AG20443 (cell line): ENCODE results near the gene TRABD2A.

ENCODE experiments used
- DNase-seq: peaks from one replicate; pipeline ENCODE4 v3.0.0; 2012; ENCODE audit warnings: low spot score, mixed read lengths

The TRABD2A gene

GRCh38 chr2:84904151-84904550 is 23.3 kb upstream of the TRABD2A start:
- DNase-seq = no peak

DNA sequence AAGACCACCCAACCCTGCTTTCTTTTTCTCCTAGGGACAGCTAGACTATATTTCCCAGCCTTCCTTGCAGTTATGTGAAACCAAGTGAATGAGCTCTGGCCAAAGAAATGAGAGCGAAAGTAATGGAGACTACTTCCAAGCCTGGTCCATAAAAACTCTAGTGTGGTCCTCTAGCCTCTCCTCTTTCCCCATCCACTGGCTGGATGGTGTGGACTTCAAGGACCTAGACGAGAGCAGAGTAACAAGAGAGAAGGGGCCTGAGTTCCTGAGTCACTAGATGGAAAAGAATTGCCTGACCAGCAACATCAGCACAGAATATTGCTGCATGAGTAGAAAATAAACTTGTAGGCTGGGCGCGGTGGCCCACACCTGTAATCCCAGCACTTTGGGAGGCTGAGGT is 21.6 kb upstream of the TRABD2A start:
- no peak for DNase-seq

DNA sequence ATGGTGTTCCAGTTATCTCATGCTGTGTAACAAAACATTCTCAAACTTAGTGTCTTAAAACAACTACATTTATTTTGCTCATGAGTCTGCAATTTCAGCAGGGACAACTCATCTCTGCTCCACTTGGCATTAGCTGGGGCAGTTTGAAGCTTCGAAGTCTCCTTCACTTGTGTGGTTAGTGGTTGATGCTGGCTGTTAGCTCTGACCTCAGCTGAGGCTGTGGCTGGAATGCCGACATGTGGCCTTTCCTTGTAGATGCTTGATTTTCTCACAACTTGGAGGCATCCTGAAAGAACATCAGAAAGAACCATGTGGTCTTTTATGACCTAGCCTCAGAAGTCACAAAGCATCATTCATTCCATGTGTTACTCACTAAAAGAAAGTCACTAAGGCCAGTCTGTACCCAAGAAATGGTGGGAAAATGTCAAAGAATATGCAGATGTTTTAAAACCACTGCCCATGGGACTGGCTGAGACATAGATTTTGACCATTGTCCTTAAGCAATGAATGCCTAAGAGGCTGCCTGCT is 20.8 kb upstream of the TRABD2A start:
- DNase-seq = peak; percentile 76

- DNase-seq = no peak
Observed at GRCh38 chr2:84900971-84901370, 20.1 kb upstream of the TRABD2A start.

DNA sequence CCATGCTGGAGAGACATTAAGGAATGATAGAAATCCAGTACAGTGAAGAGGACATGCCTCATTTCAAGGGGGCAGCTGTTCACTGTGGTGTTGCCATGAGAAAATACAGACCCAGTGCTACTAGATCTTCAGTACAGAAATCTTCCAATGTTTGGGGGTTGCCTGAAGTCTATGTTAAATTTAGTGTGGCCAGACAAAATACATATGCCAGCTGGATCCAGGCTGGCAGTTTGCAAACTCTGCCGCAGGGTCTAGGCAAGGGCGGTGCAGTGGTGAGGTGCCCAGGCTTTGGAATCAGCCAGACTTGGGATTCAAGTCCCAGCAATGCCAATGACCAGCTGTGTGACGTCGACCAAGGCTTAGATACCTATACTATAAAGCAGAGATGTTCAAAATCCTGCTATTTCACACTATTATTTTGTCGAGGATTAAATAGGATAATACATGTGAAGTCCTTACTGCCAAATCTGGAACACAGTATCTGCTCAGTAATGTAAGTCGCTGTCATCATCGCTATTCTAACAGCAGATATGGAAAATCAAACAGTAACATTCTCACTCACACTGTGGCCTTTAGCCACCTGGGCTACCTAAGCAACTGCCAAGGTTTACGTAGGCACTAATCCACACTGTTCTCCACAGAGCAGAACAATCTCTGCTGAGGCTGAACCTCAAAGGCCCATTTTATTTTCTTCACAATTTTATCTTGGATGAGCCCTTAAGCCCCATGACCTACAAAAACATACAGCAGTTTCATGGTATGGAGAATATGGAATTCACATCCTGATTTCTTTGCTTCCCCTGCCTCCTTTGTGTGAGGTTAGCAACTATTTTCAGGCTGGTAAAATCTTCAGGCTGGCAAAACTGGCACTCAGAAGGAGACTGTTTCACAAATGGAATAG is 18.7 kb upstream of the TRABD2A start:
- no peak for DNase-seq

DNA sequence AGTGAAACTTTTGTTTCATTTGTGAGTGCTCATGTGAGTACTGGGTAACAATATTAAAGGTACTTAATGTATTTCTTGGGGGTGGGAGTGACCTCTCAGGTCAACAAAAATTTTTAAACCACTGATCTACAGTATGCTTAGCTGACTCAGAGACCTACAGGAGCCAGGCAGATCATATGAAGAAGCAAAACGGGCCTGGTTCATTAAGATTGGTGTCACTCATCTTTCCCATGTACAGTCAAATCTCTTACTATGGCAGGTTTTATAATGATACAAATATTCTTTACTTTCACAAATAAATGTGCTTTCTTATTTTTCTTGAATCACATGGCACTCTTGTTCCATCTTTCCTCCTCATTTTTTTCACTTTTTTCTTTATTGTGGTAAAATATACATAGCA is 16.9 kb upstream of the TRABD2A start:
- no peak for DNase-seq

DNA sequence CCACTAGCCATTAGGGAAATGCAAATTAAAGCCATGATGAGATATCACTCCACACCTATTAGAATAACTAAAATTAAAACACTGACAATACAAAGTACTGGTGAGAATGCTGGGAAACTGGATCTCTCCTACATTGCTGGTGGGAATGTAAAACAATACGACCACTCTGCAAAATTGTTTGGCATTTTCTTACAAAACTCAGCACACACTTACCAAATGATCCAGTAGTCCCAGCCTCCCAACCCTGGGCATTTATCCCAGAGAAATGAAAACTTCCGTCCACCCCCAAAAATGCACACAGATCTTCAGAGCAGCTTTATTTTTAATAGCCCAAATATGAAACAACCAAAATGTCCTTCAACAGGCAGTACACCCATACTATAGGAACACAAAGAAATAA is 15.7 kb upstream of the TRABD2A start:
- no peak for DNase-seq

DNA sequence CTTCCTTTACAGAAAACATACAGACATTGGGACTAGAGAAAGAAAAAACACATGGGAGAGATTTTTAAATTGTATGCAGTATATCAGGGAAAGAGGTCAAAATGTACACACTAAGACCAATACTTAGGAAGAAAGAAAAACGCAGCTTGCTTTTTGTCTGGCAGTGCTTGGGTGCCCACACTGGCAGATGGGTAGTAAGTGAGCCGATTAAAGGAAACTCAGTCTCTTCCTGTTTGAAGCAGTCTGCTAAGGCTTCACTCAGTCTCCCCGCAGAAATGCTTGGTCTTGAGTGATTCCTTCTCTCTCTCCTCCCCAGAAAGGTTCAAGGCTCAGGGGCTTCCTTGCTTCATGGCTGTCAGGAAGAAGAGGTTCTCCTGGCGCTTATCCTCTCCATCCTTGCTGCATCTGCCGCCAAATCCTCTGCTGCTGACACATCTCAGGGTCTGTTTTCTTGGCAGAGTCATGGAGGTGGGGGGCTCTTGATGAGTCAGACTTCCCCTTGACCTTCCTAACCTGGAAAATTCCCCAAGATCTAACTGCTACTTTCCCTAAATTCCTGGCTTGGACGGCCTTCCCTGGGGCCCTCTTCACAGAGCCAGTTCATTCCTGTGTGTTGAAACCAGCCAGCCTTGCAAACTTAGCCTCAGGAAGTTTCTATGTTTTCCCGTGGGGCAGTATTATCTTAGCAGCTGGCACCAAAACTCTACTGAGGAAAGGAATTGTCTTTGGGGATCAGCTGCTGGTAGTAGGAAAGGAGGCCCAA is 14.1 kb upstream of the TRABD2A start:
- DNase-seq = peak; percentile 39

DNA sequence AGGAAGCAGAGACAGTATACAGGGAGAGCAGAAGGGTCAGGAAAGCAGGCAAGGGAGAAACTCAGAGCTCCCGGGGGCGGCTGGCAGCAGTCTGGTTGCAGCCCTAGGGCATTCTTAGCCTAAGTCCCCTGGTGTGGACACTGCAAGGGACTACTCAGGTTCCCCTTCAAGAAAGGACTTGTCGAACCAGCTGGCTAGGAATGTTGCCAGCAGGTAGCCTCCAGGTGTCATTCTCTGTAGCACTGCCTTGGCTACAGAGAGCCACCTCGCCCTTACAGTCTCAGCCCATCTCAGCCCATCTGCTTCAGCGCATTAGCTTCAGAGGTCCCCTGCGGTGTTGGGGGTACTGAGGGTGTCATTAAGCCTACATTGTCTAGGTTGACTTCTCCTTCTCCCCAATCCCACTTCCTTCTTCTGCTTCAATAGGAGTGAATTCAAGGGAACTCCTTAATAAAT is 13.3 kb upstream of the TRABD2A start:
- DNase-seq = no peak

DNA sequence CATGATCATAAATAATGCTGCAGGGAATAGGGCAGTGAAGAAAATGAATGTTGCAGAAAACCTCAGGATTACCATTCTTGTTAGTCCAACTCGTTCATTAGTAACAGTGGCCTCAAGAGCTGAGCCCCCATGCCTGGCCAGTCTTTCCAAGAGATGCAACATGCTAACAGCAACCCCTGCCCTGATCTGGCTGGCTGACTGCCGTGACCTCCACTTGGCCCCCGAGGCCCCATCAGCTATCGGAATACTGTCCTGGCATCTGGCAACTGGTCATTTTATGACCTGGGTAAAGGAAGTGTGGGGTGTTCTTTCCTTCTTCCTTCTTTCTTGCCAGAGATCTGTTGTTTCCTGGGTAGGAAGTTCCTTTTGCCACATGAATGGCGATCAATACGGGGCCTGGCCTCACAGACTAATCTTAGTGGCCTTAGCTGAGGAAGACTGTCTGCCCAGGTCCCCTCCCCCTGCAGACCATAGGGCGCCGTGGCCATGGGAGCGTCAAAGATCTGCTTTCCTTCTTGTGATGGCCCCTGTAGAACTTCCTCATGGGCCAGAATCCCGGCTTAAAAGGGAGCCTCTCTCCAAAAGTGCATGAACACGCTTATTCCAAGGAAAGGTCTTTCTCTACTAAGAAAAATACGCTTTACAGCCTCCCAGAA is 10.6 kb upstream of the TRABD2A start:
- DNase-seq = no peak

GRCh38 chr2:84889332-84889731 is 8.4 kb upstream of the TRABD2A start:
- no peak for DNase-seq

DNA sequence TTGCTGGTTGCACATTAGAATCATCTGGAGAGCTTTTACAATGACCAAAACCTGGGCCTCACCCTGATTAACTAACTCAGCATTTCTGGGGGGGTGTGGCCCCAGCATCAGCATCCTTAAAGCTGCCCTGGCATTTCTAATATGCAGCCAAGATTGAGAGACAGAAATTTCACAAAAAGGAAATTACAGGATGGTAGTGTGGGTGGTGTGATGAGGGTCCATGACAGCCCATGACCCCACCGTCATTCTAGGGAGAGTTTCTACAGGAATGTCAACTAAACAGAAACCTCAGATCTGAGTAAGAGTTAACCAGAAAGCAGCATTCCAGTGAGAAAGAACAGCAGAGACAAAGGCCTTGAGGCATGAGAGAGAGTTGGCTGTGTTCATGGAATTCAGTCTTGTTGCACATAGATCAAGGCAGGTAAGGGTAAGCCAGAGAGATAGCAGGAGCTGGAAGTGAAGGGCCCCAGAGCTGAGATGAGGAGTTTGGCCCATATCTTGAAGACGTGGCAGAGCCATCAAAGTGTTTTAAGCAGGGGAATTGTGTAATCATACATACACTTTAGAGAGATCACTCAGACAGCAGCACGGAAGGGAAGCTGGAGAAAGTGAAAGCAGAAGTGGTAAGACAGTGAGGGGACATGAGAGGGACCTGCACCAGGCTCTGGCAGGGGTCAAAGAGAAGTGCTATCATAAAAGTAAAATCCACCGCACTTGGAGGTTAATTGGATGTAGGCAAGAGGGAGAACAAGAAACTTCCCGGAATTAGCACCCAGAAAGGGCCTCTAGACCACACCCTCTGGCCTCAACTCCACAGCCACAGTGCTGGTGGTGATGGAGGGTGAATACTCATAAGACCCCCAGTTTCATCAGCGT is 7.8 kb upstream of the TRABD2A start:
- no peak for DNase-seq

GRCh38 chr2:84886791-84887190 is 5.9 kb upstream of the TRABD2A start:
- no peak for DNase-seq

- DNase-seq = no peak
Observed at GRCh38 chr2:84885111-84885510, 4.2 kb upstream of the TRABD2A start.

DNA sequence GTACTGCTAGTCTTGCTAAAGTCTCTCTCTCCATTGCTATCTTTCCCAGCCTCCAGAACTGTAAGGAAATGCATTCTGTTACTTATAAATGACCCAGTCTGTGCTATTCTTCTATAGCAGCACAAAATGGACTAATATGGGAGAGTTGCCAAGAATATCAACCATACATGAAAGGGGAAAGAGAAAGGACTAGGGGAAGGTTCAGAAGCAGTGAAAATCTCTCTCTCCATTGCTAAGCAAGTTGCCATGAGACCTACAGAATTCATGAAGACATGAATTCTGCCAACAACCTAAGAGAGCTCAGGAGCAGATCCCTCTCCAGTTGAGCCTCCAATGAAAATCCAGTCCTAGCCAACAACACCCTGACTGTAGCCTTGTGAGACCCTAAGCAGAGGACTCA is 3.6 kb upstream of the TRABD2A start:
- DNase-seq = no peak

- DNase-seq = no peak
Observed at GRCh38 chr2:84882775-84883550, 2.1 kb upstream of the TRABD2A start.

- no peak for DNase-seq
Observed at GRCh38 chr2:84882414-84882738, 1.5 kb upstream of the TRABD2A start.

GRCh38 chr2:84881581-84882413 is 913 bp upstream of the TRABD2A start:
- peak; percentile 87 for DNase-seq

GRCh38 chr2:84880395-84880644 is 564 bp downstream of the TRABD2A start:
- DNase-seq = no peak
